PC-9 (cell line): ENCODE data around the gene LRRC4C. TPM values are rescaled to one million over a fixed set of nuclear protein-coding genes. Genes with fewer than 3 reads are reported as not detected.

Source experiments
- BruUV-seq: library from RNA; stranded (reverse); fragments of 400-500 nt; replicated peaks from 2 replicates; lab custom pipeline; 2021; lab: Mats Ljungman, UMichigan
- CTCF ChIA-PET: fragments of 300-600 bp; sonication (Branson Sonifier 250); formaldehyde crosslinking; loops from one replicate; lab custom pipeline; 2022; ENCODE audit warnings: antibody characterized with exemption; lab: Charles Lee
- POLR2A ChIA-PET: fragments of 300-600 bp; sonication (Branson Sonifier 250); formaldehyde crosslinking; loops from one replicate; lab custom pipeline; 2022; ENCODE audit warnings: antibody characterized with exemption; ENCODE audit not compliant: unreplicated experiment; lab: Charles Lee
- DNase-seq, 2 experiments: peaks; one replicate each; pipeline versions ENCODE4 v3.0.0 to v3.0.0-alpha.2; 2015 to 2022; ENCODE audit warnings: mixed read lengths in 1 of 2
- H2AFZ ChIP-seq: fragments of 200-600 bp; sonication (generic); 2 replicates; pipeline ENCODE4 v1.8.1; 2017; ENCODE audit warnings: antibody characterized with exemption
- H3F3A ChIP-seq: fragments of 200-600 bp; sonication (generic); 2 replicates; pipeline ENCODE4 v1.8.1; 2017; ENCODE audit warnings: antibody characterized with exemption, mild to moderate bottlenecking, low read depth; ENCODE audit not compliant: insufficient read depth
- H3K27ac ChIP-seq: fragments of 200-600 bp; sonication (generic); 2 replicates; pipeline ENCODE4 v1.6.1; 2016; ENCODE audit warnings: mixed run types
- H3K27me3 ChIP-seq: fragments of 200-600 bp; sonication (generic); 2 replicates; pipeline ENCODE4 v1.6.1; 2016; ENCODE audit warnings: low read depth, mixed run types; ENCODE audit not compliant: insufficient read depth
- H3K36me3 ChIP-seq: fragments of 200-600 bp; sonication (generic); 2 replicates; pipeline ENCODE4 v1.6.1; 2016; ENCODE audit warnings: low read depth, mixed run types
- H3K4me1 ChIP-seq: fragments of 200-600 bp; sonication (generic); replicated peaks from 2 replicates; pipeline ENCODE4 v1.6.1; 2016; ENCODE audit warnings: mixed run types; ENCODE audit not compliant: insufficient read depth
- H3K4me2 ChIP-seq: fragments of 200-600 bp; sonication (generic); 2 replicates; pipeline ENCODE4 v1.6.1; 2017; ENCODE audit warnings: mixed run types
- H3K4me3 ChIP-seq: fragments of 200-600 bp; sonication (generic); 2 replicates; pipeline ENCODE4 v1.6.1; 2016; ENCODE audit warnings: mixed run types
- H3K79me2 ChIP-seq: fragments of 200-600 bp; sonication (generic); 2 replicates; pipeline ENCODE4 v1.6.1; 2017; ENCODE audit warnings: low read depth, mixed run types
- H3K9me2 ChIP-seq: fragments of 200-600 bp; sonication (generic); 2 replicates; pipeline ENCODE4 v1.8.1; 2017; ENCODE audit warnings: mild to moderate bottlenecking; ENCODE audit not compliant: insufficient read depth
- H3K9me3 ChIP-seq: fragments of 200-600 bp; sonication (generic); 2 replicates; pipeline ENCODE4 v1.8.1; 2016; ENCODE audit warnings: low read depth; ENCODE audit not compliant: insufficient read depth
- H4K20me1 ChIP-seq: fragments of 200-600 bp; sonication (generic); 2 replicates; pipeline ENCODE4 v1.8.1; 2017; ENCODE audit not compliant: insufficient read depth
- CTCF ChIP-seq: fragments of 200-600 bp; sonication (generic); conservative IDR thresholded peaks from 2 replicates; pipeline ENCODE4 v1.6.1; 2017; ENCODE audit warnings: mixed run types, antibody characterized with exemption, mild to moderate bottlenecking, moderate library complexity
- EZH2 ChIP-seq: fragments of 200-600 bp; sonication (generic); IDR thresholded peaks from 2 replicates; pipeline ENCODE4 v1.8.0; 2017; ENCODE audit warnings: antibody characterized with exemption, low read depth
- intact Hi-C: fragments of 100-400 bp; cut with micrococcal nuclease; formaldehyde crosslinking; loops from one replicate; pipeline ENCODE4 v1.10.0; 2022; ENCODE audit not compliant: unreplicated experiment
- total RNA-seq: library from RNA; stranded (reverse); gene quantifications from 2 replicates; pipeline ENCODE4 v1.2.3, GENCODE V29; 2021

The LRRC4C gene
- total RNA-seq, 1 experiment from 2014 or later = not detected

GRCh38 chr11:40689823-40690222 lies 769.6 kb downstream of the LRRC4C start:
- Histone ChIP-seq H3K4me2 (no peak overlapping the region), H3K36me3 (no peaks in the 10 kb centered on the region), H3K4me3 (no peak overlapping the region), H3K9me3 (no peaks in the 10 kb centered on the region), H3K4me1 (no peaks in the 10 kb centered on the region), H3K27ac (no peak overlapping the region), H3K9me2 (no peaks in the 10 kb centered on the region), H3K79me2 (no peaks in the 10 kb centered on the region), H3K27me3 (no peaks in the 10 kb centered on the region), H2AFZ (no peak overlapping the region), H4K20me1 (no peaks in the 10 kb centered on the region; the same call in 1 of the 2 replicates), H3F3A (no peaks in the 10 kb centered on the region)
- DNase-seq = no peak
- BruUV-seq = no TSS peak
- POLR2A ChIA-PET = no interaction called here
- intact Hi-C loops = no loop called here
- TF ChIP-seq CTCF = no peak
- no peak for TF ChIP-seq EZH2
- CTCF ChIA-PET = no interaction called here

DNA sequence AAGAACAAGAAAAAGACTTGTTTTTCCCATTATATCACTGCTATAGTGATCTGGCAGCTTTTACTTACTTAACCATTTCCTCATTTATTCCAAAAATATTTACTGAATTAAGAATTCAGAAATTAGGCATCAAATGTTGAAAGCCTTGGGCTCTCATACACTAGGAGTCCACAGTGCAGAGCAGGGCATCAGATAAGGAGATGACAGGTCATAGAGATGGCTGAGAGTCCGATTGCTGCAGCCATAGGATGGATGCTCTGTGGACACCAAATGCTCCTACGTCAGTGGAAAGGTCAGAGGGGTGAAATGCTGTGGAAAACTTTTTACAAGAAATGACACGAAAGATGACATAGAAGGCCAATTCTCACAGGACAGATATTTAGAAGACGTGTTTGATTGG lies 771.1 kb downstream of the LRRC4C start:
- Histone ChIP-seq H3K27ac (no peak overlapping the region), H3K4me3 (no peak overlapping the region), H3K36me3 (no peaks in the 10 kb centered on the region), H3K9me2 (no peaks in the 10 kb centered on the region), H3K4me1 (no peaks in the 10 kb centered on the region), H3K4me2 (no peak overlapping the region), H3F3A (no peaks in the 10 kb centered on the region), H3K27me3 (no peaks in the 10 kb centered on the region), H3K9me3 (no peaks in the 10 kb centered on the region), H2AFZ (no peak overlapping the region), H4K20me1 (no peaks in the 10 kb centered on the region; the same call in 1 of the 2 replicates), H3K79me2 (no peaks in the 10 kb centered on the region)
- no peak for TF ChIP-seq CTCF
- TF ChIP-seq EZH2 = no peak
- DNase-seq = no peak
- no TSS peak for BruUV-seq
- intact Hi-C loops = no loop called here
- POLR2A ChIA-PET = no interaction called here
- CTCF ChIA-PET = no interaction called here

GRCh38 chr11:40686765-40687164 lies 772.7 kb downstream of the LRRC4C start:
- CTCF ChIA-PET = no interaction called here
- TF ChIP-seq CTCF (no peak), EZH2 (no peak)
- POLR2A ChIA-PET = no interaction called here
- no peak overlapping the region for H3K4me3 ChIP-seq
- no peaks in the 10 kb centered on the region for H3K9me2 ChIP-seq
- DNase-seq = no peak
- no peaks in the 10 kb centered on the region for H3K4me1 ChIP-seq
- intact Hi-C loops = no loop called here
- no peaks in the 10 kb centered on the region for H3K79me2 ChIP-seq
- no peaks in the 10 kb centered on the region for H3K9me3 ChIP-seq
- no TSS peak for BruUV-seq
- H3K36me3 ChIP-seq = no peaks in the 10 kb centered on the region
- H4K20me1 ChIP-seq = no peaks in the 10 kb centered on the region; the same call in 1 of the 2 replicates
- H3F3A ChIP-seq = no peaks in the 10 kb centered on the region
- H3K4me2 ChIP-seq = no peak overlapping the region
- H2AFZ ChIP-seq = no peak overlapping the region
- H3K27me3 ChIP-seq = no peaks in the 10 kb centered on the region
- no peak overlapping the region for H3K27ac ChIP-seq
